ENCODE results near the gene HTRA3.

The HTRA3 gene

DNA sequence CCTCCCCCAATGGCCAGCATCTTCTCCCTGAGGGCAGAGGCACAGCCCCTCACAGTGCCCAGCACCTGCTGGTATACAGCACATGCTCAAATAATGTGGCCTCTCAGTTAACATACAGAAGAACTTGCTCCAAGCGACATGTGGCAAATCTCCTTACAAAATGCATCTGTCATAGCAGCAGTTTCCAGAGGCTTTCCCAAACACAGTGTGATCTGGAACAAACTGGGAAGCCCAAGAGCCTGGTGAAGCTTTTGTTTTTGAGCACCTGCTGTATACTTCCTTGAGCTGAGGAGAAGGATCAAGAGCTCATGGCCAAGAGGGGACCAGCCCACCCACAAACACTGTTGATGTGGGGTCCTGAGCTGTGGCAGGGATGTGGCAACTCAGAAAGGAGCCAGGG, 34.8 kb upstream of the HTRA3 start:
- Histone ChIP-seq H3K27ac (replicated peaks) (no peak overlapping the region), H3K4me3 (replicated peaks; ENCODE audit: insufficient read depth, low read length) (no peak overlapping the region), H3K27me3 (ENCODE audit: insufficient read depth, poor library complexity, severe bottlenecking) (no peaks in the 10 kb centered on the region)
- TF ChIP-seq POLR2AphosphoS5 (IDR thresholded peaks at IDR 0.05; ENCODE audit: low read depth) (no peak), GABPA (IDR thresholded peaks at IDR 0.05; ENCODE audit: low read depth) (no peak)
- no peak for DNase-seq (ENCODE audit: low read depth in 1 of 2, low spot score in 1 of 2)

DNA sequence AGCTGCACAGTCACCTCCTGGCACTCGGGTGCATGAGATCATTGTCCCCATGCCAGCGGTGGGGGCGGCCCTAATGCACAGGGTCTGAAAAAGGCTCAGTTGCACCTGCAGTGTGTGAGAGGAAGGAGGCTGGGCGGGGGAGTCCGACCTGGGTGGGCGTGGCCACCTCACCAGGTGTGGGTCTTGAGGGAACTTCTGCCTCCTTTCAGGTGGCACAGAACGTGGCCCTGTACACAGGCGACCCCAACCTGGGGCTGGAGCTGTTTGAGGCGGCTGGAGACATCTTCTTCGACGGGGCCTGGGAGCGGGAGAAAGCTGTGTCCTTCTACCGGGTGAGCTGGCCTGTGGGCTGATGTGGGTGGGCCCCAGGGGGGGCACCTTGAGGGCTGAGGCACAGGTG, 34.3 kb upstream of the HTRA3 start:
- H3K4me3 ChIP-seq (replicated peaks; ENCODE audit: insufficient read depth, low read length) = no peak overlapping the region

DNA sequence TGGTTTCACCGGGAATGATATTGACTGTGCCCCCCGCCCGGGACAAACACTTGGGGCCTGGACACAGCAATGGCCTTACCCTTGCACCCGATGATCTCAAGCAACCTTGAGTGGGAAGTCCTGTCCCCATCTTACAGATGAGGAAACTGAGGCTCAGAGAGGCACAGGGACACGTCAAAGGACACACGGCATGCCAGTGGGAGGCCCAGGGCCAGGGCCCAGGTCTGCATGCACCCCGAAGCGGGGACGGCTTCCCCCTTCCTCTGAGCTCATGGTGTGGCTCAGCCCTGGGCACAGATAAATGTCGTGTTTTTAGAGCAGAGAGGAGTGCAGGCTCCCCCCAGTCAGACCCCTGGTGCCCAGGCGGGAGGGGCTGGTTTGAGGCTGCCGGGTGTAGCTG, 33.9 kb upstream of the HTRA3 start:
- Histone ChIP-seq H3K27me3 (ENCODE audit: insufficient read depth, poor library complexity, severe bottlenecking) (no peaks in the 10 kb centered on the region), H3K27ac (replicated peaks) (no peak overlapping the region)

More for the DNA sequence above, 34.3 kb upstream of the HTRA3 start:
- no peak for TF ChIP-seq POLR2AphosphoS5 (IDR thresholded peaks at IDR 0.05; ENCODE audit: low read depth)
- TF ChIP-seq, protein P1, sequence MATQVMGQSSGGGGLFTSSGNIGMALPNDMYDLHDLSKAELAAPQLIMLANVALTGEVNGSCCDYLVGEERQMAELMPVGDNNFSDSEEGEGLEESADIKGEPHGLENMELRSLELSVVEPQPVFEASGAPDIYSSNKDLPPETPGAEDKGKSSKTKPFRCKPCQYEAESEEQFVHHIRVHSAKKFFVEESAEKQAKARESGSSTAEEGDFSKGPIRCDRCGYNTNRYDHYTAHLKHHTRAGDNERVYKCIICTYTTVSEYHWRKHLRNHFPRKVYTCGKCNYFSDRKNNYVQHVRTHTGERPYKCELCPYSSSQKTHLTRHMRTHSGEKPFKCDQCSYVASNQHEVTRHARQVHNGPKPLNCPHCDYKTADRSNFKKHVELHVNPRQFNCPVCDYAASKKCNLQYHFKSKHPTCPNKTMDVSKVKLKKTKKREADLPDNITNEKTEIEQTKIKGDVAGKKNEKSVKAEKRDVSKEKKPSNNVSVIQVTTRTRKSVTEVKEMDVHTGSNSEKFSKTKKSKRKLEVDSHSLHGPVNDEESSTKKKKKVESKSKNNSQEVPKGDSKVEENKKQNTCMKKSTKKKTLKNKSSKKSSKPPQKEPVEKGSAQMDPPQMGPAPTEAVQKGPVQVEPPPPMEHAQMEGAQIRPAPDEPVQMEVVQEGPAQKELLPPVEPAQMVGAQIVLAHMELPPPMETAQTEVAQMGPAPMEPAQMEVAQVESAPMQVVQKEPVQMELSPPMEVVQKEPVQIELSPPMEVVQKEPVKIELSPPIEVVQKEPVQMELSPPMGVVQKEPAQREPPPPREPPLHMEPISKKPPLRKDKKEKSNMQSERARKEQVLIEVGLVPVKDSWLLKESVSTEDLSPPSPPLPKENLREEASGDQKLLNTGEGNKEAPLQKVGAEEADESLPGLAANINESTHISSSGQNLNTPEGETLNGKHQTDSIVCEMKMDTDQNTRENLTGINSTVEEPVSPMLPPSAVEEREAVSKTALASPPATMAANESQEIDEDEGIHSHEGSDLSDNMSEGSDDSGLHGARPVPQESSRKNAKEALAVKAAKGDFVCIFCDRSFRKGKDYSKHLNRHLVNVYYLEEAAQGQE (IDR thresholded peaks at IDR 0.05; ENCODE audit: insufficient replicate concordance, low read depth) = no peak
- TF ChIP-seq, protein P2, sequence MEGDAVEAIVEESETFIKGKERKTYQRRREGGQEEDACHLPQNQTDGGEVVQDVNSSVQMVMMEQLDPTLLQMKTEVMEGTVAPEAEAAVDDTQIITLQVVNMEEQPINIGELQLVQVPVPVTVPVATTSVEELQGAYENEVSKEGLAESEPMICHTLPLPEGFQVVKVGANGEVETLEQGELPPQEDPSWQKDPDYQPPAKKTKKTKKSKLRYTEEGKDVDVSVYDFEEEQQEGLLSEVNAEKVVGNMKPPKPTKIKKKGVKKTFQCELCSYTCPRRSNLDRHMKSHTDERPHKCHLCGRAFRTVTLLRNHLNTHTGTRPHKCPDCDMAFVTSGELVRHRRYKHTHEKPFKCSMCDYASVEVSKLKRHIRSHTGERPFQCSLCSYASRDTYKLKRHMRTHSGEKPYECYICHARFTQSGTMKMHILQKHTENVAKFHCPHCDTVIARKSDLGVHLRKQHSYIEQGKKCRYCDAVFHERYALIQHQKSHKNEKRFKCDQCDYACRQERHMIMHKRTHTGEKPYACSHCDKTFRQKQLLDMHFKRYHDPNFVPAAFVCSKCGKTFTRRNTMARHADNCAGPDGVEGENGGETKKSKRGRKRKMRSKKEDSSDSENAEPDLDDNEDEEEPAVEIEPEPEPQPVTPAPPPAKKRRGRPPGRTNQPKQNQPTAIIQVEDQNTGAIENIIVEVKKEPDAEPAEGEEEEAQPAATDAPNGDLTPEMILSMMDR (IDR thresholded peaks at IDR 0.05; ENCODE audit: insufficient read depth, low read length) = no peak
- no peak for TF ChIP-seq GABPA (IDR thresholded peaks at IDR 0.05; ENCODE audit: low read depth)
- TF ChIP-seq SPI1 (IDR thresholded peaks at IDR 0.05; ENCODE audit: borderline replicate concordance, low read depth) = no peak
- Histone ChIP-seq H3K27ac (replicated peaks) (no peak overlapping the region), H3K27me3 (ENCODE audit: insufficient read depth, poor library complexity, severe bottlenecking) (no peaks in the 10 kb centered on the region)
- DNase-seq (ENCODE audit: low read depth in 1 of 2, low spot score in 1 of 2) = no peak

More for the DNA sequence above, 33.9 kb upstream of the HTRA3 start:
- no peak for DNase-seq (ENCODE audit: low read depth in 1 of 2, low spot score in 1 of 2)
- TF ChIP-seq, protein P1 (IDR thresholded peaks at IDR 0.05; ENCODE audit: insufficient replicate concordance, low read depth) = no peak
- TF ChIP-seq, protein P2 (IDR thresholded peaks at IDR 0.05; ENCODE audit: insufficient read depth, low read length) = no peak
- no peak for TF ChIP-seq SPI1 (IDR thresholded peaks at IDR 0.05; ENCODE audit: borderline replicate concordance, low read depth)
- TF ChIP-seq POLR2AphosphoS5 (IDR thresholded peaks at IDR 0.05; ENCODE audit: low read depth) = no peak
- TF ChIP-seq GABPA (IDR thresholded peaks at IDR 0.05; ENCODE audit: low read depth) = no peak
- H3K4me3 ChIP-seq (replicated peaks; ENCODE audit: insufficient read depth, low read length) = no peak overlapping the region
